OCI-LY7 (cell line): ENCODE data around the gene GMDS. TPM values are rescaled to one million over a fixed set of nuclear protein-coding genes. Genes with fewer than 3 reads are reported as not detected.

Experiments used
- BruUV-seq: library from RNA; stranded (reverse); fragments of 400-500 nt; replicated peaks from 2 replicates; lab custom pipeline; 2021; lab: Mats Ljungman, UMichigan
- CTCF ChIA-PET: fragments of 300-600 bp; sonication (Branson Sonifier 250); formaldehyde crosslinking; loops from one replicate; lab custom pipeline; 2022; ENCODE audit warnings: antibody characterized with exemption; ENCODE audit not compliant: unreplicated experiment; lab: Charles Lee
- POLR2A ChIA-PET: fragments of 300-600 bp; sonication (Branson Sonifier 250); formaldehyde crosslinking; loops from one replicate; lab custom pipeline; 2022; ENCODE audit warnings: antibody characterized with exemption; lab: Charles Lee
- DNase-seq: peaks from one replicate; pipeline ENCODE4 v3.0.0-alpha.2; 2015; ENCODE audit warnings: low spot score
- H2AFZ ChIP-seq: fragments of 200-600 bp; sonication (generic), shearing (Covaris generic); 2 replicates; pipeline ENCODE4 v1.6.1; 2014; ENCODE audit warnings: mild to moderate bottlenecking, antibody characterized with exemption, low read length, moderate library complexity
- H3K27ac ChIP-seq: fragments of 200-600 bp; sonication (generic); 2 replicates; pipeline ENCODE4 v1.5.1; 2014; ENCODE audit warnings: mixed run types, low read depth, mild to moderate bottlenecking, moderate library complexity, low read length, inconsistent platforms; ENCODE audit not compliant: poor library complexity, severe bottlenecking
- H3K36me3 ChIP-seq: fragments of 200-600 bp; sonication (generic); 2 replicates; pipeline ENCODE4 v1.6.1; 2014; ENCODE audit warnings: mild to moderate bottlenecking, antibody characterized with exemption, low read length, moderate library complexity, mixed read lengths; ENCODE audit not compliant: insufficient read depth
- H3K4me1 ChIP-seq: fragments of 200-600 bp; sonication (generic); 2 replicates; pipeline ENCODE4 v1.5.1; 2014; ENCODE audit warnings: mild to moderate bottlenecking, low read length; ENCODE audit not compliant: insufficient read depth, poor library complexity, severe bottlenecking
- H3K4me2 ChIP-seq: fragments of 200-600 bp; sonication (generic); 2 replicates; pipeline ENCODE4 v1.6.1; 2014; ENCODE audit warnings: mild to moderate bottlenecking, low read length
- H3K4me3 ChIP-seq: fragments of 200-600 bp; sonication (generic); 2 replicates; pipeline ENCODE4 v1.5.1; 2014; ENCODE audit warnings: mild to moderate bottlenecking, low read depth, low read length; ENCODE audit not compliant: poor library complexity, severe bottlenecking
- H3K79me2 ChIP-seq: fragments of 200-600 bp; sonication (generic); 2 replicates; pipeline ENCODE4 v1.6.1; 2016; ENCODE audit warnings: low read depth, mild to moderate bottlenecking, low read length, moderate library complexity, mixed read lengths; ENCODE audit not compliant: insufficient read depth
- H3K9me2 ChIP-seq: fragments of 200-600 bp; sonication (generic); 2 replicates; pipeline ENCODE4 v1.6.1; 2016; ENCODE audit warnings: mild to moderate bottlenecking, low read length, mixed read lengths; ENCODE audit not compliant: insufficient read depth
- H3K9me3 ChIP-seq: fragments of 200-600 bp; sonication (generic); 2 replicates; pipeline ENCODE4 v1.6.1; 2014; ENCODE audit warnings: mild to moderate bottlenecking, mixed run types, low read length, mixed read lengths
- H4K20me1 ChIP-seq: fragments of 200-600 bp; sonication (generic); 2 replicates; pipeline ENCODE4 v1.6.1; 2014; ENCODE audit warnings: mild to moderate bottlenecking, antibody characterized with exemption, low read length, moderate library complexity, mixed read lengths; ENCODE audit not compliant: insufficient read depth
- EZH2phosphoT487 ChIP-seq: fragments of 200-600 bp; sonication (generic); IDR thresholded peaks from 2 replicates; pipeline ENCODE4 v1.6.1; 2018; ENCODE audit warnings: low read depth, borderline replicate concordance, mild to moderate bottlenecking, mixed run types, antibody characterized with exemption, low read length, moderate library complexity, mixed read lengths
- intact Hi-C: fragments of 100-400 bp; cut with micrococcal nuclease; formaldehyde crosslinking; loops from one replicate; pipeline ENCODE4 v1.10.0; 2022; ENCODE audit not compliant: unreplicated experiment
- total RNA-seq, 2 experiments: library from RNA; depleted of rRNA in 1 of 2; stranded (reverse); fragments of >200 nt in 1 of 2; shearing (Covaris generic) in 1 of 2; gene quantifications; 2 replicates each; pipeline ENCODE4 v1.2.3, GENCODE V29; 2014 to 2022
- TF ChIP-seq, protein P1 (sequence below): fragments of 200-600 bp; sonication (generic); conservative IDR thresholded peaks from 2 replicates; pipeline ENCODE4 v1.5.1; 2014; ENCODE audit warnings: mild to moderate bottlenecking, antibody characterized with exemption, low read length, moderate library complexity, mixed read lengths

GMDS gene
- total RNA-seq, 2 experiments from 2014 or later, result 9.9 to 26.8 TPM

DNA sequence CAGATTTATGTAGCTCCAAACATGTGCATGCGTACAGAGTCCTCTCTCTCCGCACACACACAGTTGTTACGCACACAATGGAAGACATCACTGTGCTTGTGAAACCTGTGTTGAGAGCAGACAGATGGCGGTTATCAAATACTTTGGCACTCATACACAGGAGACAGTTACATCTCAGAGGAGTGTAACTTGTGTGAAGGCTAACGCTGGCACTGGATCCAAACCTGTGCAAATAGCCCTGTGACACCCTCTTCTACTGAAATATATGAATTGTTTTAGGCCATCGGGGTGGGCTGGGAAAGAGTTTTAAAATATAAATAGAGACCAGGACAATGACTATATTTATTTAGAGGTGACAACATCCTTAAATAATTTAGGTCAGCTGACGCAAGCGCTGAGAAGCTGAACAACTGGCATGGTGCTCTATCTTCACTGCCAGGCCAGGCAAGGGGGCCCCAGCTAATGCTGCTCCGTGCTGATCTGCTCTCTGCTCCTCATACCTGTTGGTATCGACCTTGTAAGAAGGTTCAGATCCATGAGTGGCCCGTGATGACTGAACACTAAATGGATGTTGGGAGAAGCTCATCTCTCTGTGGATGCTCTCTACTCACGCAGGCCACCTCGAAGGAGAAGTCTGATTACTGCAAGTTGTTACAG, 566.2 kb downstream of the GMDS start:
- H3K9me3 ChIP-seq, result no peaks in the 10 kb centered on the region
- no peak overlapping the region for H2AFZ ChIP-seq
- H3K27ac ChIP-seq, result no peak overlapping the region
- intact Hi-C loops, result no loop called here
- no peaks in the 10 kb centered on the region for H3K9me2 ChIP-seq
- no peak overlapping the region for H3K4me2 ChIP-seq
- H3K79me2 ChIP-seq, result no peaks in the 10 kb centered on the region
- DNase-seq, result no peak
- no peaks in the 10 kb centered on the region for H4K20me1 ChIP-seq
- POLR2A ChIA-PET, result interaction anchor here (0.5 to 0.6 kb wide), 2 partner anchors 148 to 349 kb away, joined by 3 to 4 read pairs; no protein-coding TSS in a partner anchor
- BruUV-seq, result no TSS peak
- H3K36me3 ChIP-seq, result no peaks in the 10 kb centered on the region
- TF ChIP-seq, protein P1, sequence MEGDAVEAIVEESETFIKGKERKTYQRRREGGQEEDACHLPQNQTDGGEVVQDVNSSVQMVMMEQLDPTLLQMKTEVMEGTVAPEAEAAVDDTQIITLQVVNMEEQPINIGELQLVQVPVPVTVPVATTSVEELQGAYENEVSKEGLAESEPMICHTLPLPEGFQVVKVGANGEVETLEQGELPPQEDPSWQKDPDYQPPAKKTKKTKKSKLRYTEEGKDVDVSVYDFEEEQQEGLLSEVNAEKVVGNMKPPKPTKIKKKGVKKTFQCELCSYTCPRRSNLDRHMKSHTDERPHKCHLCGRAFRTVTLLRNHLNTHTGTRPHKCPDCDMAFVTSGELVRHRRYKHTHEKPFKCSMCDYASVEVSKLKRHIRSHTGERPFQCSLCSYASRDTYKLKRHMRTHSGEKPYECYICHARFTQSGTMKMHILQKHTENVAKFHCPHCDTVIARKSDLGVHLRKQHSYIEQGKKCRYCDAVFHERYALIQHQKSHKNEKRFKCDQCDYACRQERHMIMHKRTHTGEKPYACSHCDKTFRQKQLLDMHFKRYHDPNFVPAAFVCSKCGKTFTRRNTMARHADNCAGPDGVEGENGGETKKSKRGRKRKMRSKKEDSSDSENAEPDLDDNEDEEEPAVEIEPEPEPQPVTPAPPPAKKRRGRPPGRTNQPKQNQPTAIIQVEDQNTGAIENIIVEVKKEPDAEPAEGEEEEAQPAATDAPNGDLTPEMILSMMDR, result no peak
- no peak for TF ChIP-seq EZH2phosphoT487
- H3K4me3 ChIP-seq, result no peak overlapping the region
- no peaks in the 10 kb centered on the region for H3K4me1 ChIP-seq
- CTCF ChIA-PET, result interaction anchor here (1.4 kb wide), 1 partner anchor 19 kb away, joined by 3 read pairs; no protein-coding TSS in a partner anchor

DNA sequence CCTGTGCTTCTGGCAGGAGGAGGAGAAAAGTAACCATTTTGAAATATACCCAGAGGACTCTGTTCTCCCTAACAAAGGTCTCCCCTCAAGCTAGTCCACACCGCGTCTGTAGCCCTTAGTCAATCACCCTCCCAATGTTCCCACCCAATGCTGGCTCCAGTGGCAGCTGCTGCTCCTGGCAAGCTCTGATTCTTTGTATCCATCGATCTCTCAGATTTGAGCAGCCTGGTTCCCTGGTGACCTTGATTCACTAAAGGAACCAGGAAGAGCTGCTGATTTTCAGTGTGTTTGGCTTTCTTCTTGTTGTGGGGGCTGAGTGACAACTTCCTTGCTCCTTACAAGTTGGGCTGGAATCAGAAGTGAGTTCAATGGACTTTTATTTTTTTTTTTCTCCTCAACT, 567.2 kb downstream of the GMDS start:
- no peaks in the 10 kb centered on the region for H3K4me1 ChIP-seq
- H3K4me2 ChIP-seq, result no peak overlapping the region
- no peaks in the 10 kb centered on the region for H3K9me2 ChIP-seq
- no peaks in the 10 kb centered on the region for H4K20me1 ChIP-seq
- H3K27ac ChIP-seq, result no peak overlapping the region
- intact Hi-C loops, result no loop called here
- no peak overlapping the region for H2AFZ ChIP-seq
- H3K9me3 ChIP-seq, result no peaks in the 10 kb centered on the region
- TF ChIP-seq, protein P1, result no peak
- no peak for TF ChIP-seq EZH2phosphoT487
- no peak for DNase-seq
- H3K36me3 ChIP-seq, result no peaks in the 10 kb centered on the region
- BruUV-seq, result no TSS peak
- ChIA-PET POLR2A (interaction anchor here (0.5 kb wide), 1 partner anchor 149 kb away, joined by 4 read pairs; no protein-coding TSS in a partner anchor), CTCF (no interaction called here)
- no peaks in the 10 kb centered on the region for H3K79me2 ChIP-seq
- H3K4me3 ChIP-seq, result no peak overlapping the region

DNA sequence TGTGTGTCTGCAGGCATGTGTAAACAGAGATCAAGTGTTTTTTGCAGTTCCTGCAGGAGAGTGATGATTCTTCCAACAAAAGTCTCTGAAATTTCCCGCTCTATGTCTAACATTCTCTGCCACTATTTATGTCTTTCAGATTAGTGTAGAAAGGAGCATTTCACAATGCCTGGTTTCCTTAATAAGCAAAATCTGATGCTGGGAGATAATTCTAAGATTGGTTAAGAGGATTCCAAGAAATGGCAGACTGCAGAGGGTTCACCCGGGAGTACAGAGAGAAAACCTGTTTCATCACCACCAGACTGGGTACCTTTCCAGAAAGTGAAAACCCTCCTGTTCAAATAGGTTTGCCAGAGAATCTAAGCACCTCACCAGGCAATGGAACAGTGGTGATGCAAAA, 573.0 kb downstream of the GMDS start:
- no peak overlapping the region for H2AFZ ChIP-seq
- intact Hi-C loops, result no loop called here
- no peaks in the 10 kb centered on the region for H3K9me3 ChIP-seq
- no peak for TF ChIP-seq EZH2phosphoT487
- TF ChIP-seq, protein P1, result no peak
- H3K4me3 ChIP-seq, result no peak overlapping the region
- ChIA-PET POLR2A (no interaction called here), CTCF (no interaction called here)
- no peak for DNase-seq
- no peaks in the 10 kb centered on the region for H4K20me1 ChIP-seq
- no peaks in the 10 kb centered on the region for H3K79me2 ChIP-seq
- H3K27ac ChIP-seq, result no peak overlapping the region
- no TSS peak for BruUV-seq
- H3K4me2 ChIP-seq, result no peak overlapping the region
- H3K36me3 ChIP-seq, result no peaks in the 10 kb centered on the region
- no peaks in the 10 kb centered on the region for H3K4me1 ChIP-seq
- no peaks in the 10 kb centered on the region for H3K9me2 ChIP-seq
